Naive thymus-derived CD8-positive, alpha-beta T cell (primary cell): ENCODE data around the gene MLIP. TPM values are rescaled to one million over a fixed set of nuclear protein-coding genes. Genes with fewer than 3 reads are reported as not detected.

Source experiments
- ATAC-seq, 2 donors: fragments of 150-1000 bp; cut with Tn5 transposase in 1 of 2; sonication (Bioruptor Pico), chemical (Tn5 transposase) in 1 of 2; 1 replicate in 1 of 2; 2 replicates in 1 of 2; pipeline ENCODE4 v1.10.0; 2021; ENCODE audit warnings: mild to moderate bottlenecking in 2 of 2, moderate library complexity in 2 of 2
- POLR2A ChIA-PET: fragments of 350-600 bp; sonication (Branson Sonifier 250); formaldehyde crosslinking; loops from one replicate; lab custom pipeline; 2021; ENCODE audit warnings: antibody characterized with exemption; lab: Charles Lee
- DNase-seq, 10 donors: peaks; one replicate each; pipeline versions ENCODE4 v3.0.0 to v3.0.0-alpha.2; 2020 to 2022
- H3K27ac Mint-ChIP-seq, 10 donors: one replicate each; pipeline ENCODE4 v1.8.0; 2020 to 2022; ENCODE audit warnings: mild to moderate bottlenecking in 10 of 10, mixed read lengths in 10 of 10, moderate library complexity in 4 of 10, inconsistent platforms in 1 of 10
- H3K27me3 Mint-ChIP-seq, 5 donors: one replicate each; pipeline ENCODE4 v1.8.0; 2021 to 2022; ENCODE audit warnings: mixed read lengths in 5 of 5
- H3K36me3 Mint-ChIP-seq, 3 donors: one replicate each; pipeline ENCODE4 v1.8.0; 2020 to 2022; ENCODE audit warnings: mixed read lengths in 3 of 3, mild to moderate bottlenecking in 2 of 3, inconsistent platforms in 1 of 3
- H3K4me1 Mint-ChIP-seq, 4 donors: one replicate each; pipeline ENCODE4 v1.8.0; 2021 to 2022; ENCODE audit warnings: mixed read lengths in 4 of 4
- H3K4me3 Mint-ChIP-seq, 10 donors: one replicate each; pipeline ENCODE4 v1.8.0; 2020 to 2022; ENCODE audit warnings: mild to moderate bottlenecking in 10 of 10, mixed read lengths in 10 of 10, moderate library complexity in 6 of 10, inconsistent platforms in 1 of 10
- H3K9me3 Mint-ChIP-seq, 9 donors: one replicate each; pipeline ENCODE4 v1.8.0; 2020 to 2022; ENCODE audit warnings: mixed read lengths in 9 of 9, mild to moderate bottlenecking in 3 of 9, inconsistent platforms in 1 of 9, moderate library complexity in 1 of 9
- polyA plus RNA-seq, 3 donors: library from polyadenylated mRNA; unstranded; fragments of 300-500 nt; fragmentation: Illumina TruSeq; gene quantifications; one replicate each; pipeline ENCODE4 v1.2.3, GENCODE V29; 2021
- total RNA-seq, 8 experiments: library from RNA in 2 of 8; stranded (reverse) in 2 of 8; gene quantifications; one replicate each; pipeline ENCODE4 v1.2.3 and lab custom pipeline; 2021 to 2026

The MLIP gene
- total and polyA plus RNA-seq, 5 experiments from 2014 or later = not detected

GRCh38 chr6:54288474-54288873 is 177.2 kb downstream of the MLIP start:
- POLR2A ChIA-PET = no interaction called here
- H3K36me3 Mint-ChIP-seq = no peaks in the 10 kb centered on the region
- peaks cover 0 to 38% (median 2%) of the 10 kb centered on the region in 9 donors for H3K9me3 Mint-ChIP-seq
- no peak overlapping the region for H3K4me3 Mint-ChIP-seq
- ATAC-seq = no peak
- H3K27me3 Mint-ChIP-seq = no peaks in the 10 kb centered on the region
- H3K27ac Mint-ChIP-seq = no peak overlapping the region
- H3K4me1 Mint-ChIP-seq = no peaks in the 10 kb centered on the region
- no peak for DNase-seq

DNA sequence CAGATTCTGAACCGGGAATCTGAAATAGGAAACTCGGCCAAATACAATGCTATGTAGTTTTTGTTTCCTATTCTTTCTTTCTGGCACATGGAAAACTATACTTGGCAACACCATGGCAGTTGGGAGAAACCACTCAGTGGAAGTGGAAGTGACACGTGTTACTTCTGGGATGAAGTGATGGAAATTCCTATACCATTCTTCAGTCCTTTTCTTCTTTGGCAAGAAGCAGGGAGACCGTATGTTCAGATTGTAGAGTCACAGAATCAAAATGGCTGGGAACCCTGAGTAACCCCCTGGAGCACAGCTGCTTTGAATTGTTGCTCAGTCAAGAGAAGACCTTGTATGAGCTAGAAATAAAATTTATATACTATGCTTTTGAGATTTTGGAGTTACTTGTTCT is 178.2 kb downstream of the MLIP start:
- ATAC-seq (no peak), DNase-seq (no peak)
- no peak overlapping the region for H3K27ac Mint-ChIP-seq
- H3K36me3 Mint-ChIP-seq = no peaks in the 10 kb centered on the region
- no peaks in the 10 kb centered on the region for H3K4me1 Mint-ChIP-seq
- POLR2A ChIA-PET = no interaction called here
- H3K4me3 Mint-ChIP-seq = no peak overlapping the region
- H3K9me3 Mint-ChIP-seq = peaks cover 0 to 29% (median 0%) of the 10 kb centered on the region in 9 donors
- no peaks in the 10 kb centered on the region for H3K27me3 Mint-ChIP-seq

DNA sequence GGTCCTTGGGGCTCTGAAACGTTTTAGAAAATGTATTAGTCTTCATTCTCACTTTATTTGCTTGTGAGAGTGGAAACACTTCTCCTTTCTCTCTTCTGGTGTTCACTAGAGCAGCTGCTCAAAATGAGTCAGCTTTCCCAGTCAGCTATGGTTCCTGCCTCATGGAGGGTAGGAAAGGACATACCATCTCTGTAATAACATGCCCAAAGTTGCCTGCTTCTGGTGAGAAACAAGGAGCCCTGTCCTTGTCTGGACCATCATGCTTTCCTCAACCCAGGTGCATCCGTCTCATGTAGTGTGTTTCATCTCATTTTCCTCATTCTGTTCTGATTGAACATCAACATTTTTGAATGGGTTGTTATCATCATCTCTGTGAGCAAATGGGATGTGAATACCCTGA is 179.9 kb downstream of the MLIP start:
- ATAC-seq (no peak), DNase-seq (no peak)
- no peaks in the 10 kb centered on the region for H3K36me3 Mint-ChIP-seq
- H3K27me3 Mint-ChIP-seq = no peaks in the 10 kb centered on the region
- no peak overlapping the region for H3K27ac Mint-ChIP-seq
- POLR2A ChIA-PET = no interaction called here
- H3K4me1 Mint-ChIP-seq = no peaks in the 10 kb centered on the region
- peaks cover 0 to 35% (median 3%) of the 10 kb centered on the region in 9 donors for H3K9me3 Mint-ChIP-seq
- H3K4me3 Mint-ChIP-seq = no peak overlapping the region

GRCh38 chr6:54291738-54292137 is 180.5 kb downstream of the MLIP start:
- no peaks in the 10 kb centered on the region for H3K36me3 Mint-ChIP-seq
- H3K4me1 Mint-ChIP-seq = no peaks in the 10 kb centered on the region
- H3K27me3 Mint-ChIP-seq = no peaks in the 10 kb centered on the region
- POLR2A ChIA-PET = no interaction called here
- peaks cover 0 to 39% (median 4%) of the 10 kb centered on the region in 9 donors for H3K9me3 Mint-ChIP-seq
- ATAC-seq (no peak), DNase-seq (no peak)
- no peak overlapping the region for H3K27ac Mint-ChIP-seq
- H3K4me3 Mint-ChIP-seq = no peak overlapping the region

GRCh38 chr6:54294965-54295532 is 183.8 kb downstream of the MLIP start:
- no peaks in the 10 kb centered on the region for H3K4me1 Mint-ChIP-seq
- no peak for ATAC-seq
- peaks cover 0 to 18% (median 3%) of the 10 kb centered on the region in 9 donors for H3K9me3 Mint-ChIP-seq
- no peak overlapping the region for H3K27ac Mint-ChIP-seq
- no peaks in the 10 kb centered on the region for H3K36me3 Mint-ChIP-seq
- H3K4me3 Mint-ChIP-seq = no peak overlapping the region
- no peak for DNase-seq
- no peaks in the 10 kb centered on the region for H3K27me3 Mint-ChIP-seq
- POLR2A ChIA-PET = no interaction called here

DNA sequence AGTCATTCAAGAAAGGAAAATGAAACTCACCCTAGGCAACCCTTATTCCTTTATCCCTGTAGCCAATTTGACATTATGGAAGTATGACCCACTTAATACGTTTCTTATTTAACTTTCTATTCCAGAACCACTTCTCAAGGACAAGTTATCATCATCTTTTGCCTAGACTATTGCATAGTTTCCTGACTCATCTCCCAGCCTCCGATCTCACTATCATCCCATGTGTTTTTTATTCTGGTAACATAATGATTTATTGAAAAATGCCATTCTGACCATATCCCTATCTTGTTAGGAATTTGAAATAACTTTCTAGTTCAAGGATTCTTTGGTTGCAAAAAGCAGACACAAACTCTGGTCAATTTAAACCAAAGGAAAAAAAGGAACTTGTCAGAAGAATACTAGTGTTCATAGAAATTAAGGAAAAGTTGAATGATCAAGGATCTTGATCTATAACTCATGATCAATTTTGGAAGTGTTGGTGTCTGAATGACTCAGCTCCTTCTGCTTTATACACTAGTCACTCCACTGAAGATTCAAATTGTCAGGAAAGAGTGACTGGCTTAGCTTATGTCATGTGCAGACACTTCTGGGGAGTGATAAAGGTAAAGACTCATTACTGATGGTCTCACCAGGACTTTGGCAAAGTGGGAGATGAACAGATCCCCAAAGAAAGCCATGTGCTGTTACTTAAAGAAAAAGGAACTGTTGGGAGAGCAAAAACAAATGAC is 188.5 kb downstream of the MLIP start:
- ATAC-seq = no peak
- no peak for DNase-seq
- POLR2A ChIA-PET = no interaction called here
- Mint-ChIP-seq H3K4me1 (no peaks in the 10 kb centered on the region), H3K27me3 (no peaks in the 10 kb centered on the region), H3K27ac (no peak overlapping the region), H3K9me3 (peaks cover 0 to 18% (median 3%) of the 10 kb centered on the region in 9 donors), H3K36me3 (no peaks in the 10 kb centered on the region), H3K4me3 (no peak overlapping the region)

DNA sequence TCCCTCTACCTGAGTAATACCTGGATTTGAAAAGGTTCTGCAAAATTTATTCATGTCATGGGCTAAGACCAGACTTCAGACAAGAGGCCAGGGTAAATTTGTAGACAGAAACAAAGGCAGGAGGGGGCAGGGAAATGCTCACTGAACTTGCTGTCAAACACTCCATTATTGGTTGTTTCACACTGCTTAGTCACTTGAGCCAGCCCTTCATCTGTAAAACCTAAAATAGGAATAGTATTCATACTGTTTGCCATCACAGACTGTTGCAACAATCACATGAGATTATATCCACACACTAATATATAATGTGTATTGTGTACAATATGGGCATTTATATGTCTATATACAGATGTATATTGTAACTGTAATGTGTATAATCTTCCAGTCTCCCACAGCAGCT is 190.5 kb downstream of the MLIP start:
- POLR2A ChIA-PET = no interaction called here
- DNase-seq (no peak), ATAC-seq (no peak)
- Mint-ChIP-seq H3K4me1 (no peaks in the 10 kb centered on the region), H3K9me3 (peaks cover 0 to 4% (median 0%) of the 10 kb centered on the region in 9 donors), H3K27ac (no peak overlapping the region), H3K36me3 (no peaks in the 10 kb centered on the region), H3K27me3 (no peaks in the 10 kb centered on the region), H3K4me3 (no peak overlapping the region)

DNA sequence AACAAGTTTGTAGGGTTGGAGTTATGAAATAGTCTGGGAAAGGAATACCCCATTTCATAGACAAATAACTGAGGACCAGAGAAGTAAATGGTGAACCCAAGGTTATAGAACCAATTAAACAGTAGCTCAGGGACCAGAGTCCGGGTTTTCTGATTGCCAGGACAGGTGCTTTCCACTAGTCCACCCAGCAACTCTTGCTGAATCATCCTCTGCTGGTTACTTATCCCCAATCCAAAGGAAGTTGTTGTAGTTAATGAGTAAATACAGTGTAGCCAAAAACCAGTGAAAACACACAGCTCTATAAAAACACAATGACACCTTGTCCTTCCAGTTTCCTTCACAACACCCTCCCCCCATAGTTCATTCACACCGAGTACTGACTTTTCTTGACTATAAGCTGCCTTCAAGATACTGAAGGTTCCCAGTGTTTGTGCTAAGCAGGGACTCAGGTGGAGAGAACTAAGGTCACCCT is 196.2 kb downstream of the MLIP start:
- ATAC-seq = no peak
- Mint-ChIP-seq H3K36me3 (no peaks in the 10 kb centered on the region), H3K4me1 (no peaks in the 10 kb centered on the region), H3K27ac (no peak overlapping the region), H3K9me3 (peaks cover 0 to 18% (median 6%) of the 10 kb centered on the region in 9 donors), H3K27me3 (no peaks in the 10 kb centered on the region), H3K4me3 (no peak overlapping the region)
- POLR2A ChIA-PET = no interaction called here
- DNase-seq = no peak

GRCh38 chr6:54308289-54308985 is 197.2 kb downstream of the MLIP start, which contains the start of gene TINAG:
Gene TINAG, plus strand, starts transcription at chr6:54308441. Its CDS starts 110 bp downstream, at chr6:54308551.
- Mint-ChIP-seq H3K4me1 (no peaks in the 10 kb centered on the region), H3K27me3 (no peaks in the 10 kb centered on the region), H3K4me3 (no peak within 1 kb of the TSS), H3K27ac (no peak within 1 kb of the TSS), H3K9me3 (peaks cover 0 to 18% (median 6%) of the 10 kb centered on the region in 9 donors), H3K36me3 (no peaks in the 10 kb centered on the region)
- POLR2A ChIA-PET = no interaction called here
- DNase-seq (no peak), ATAC-seq (no peak)

- POLR2A ChIA-PET = no interaction called here
- DNase-seq (no peak), ATAC-seq (no peak)
- no peak overlapping the region for H3K27ac Mint-ChIP-seq
- no peaks in the 10 kb centered on the region for H3K36me3 Mint-ChIP-seq
- no peaks in the 10 kb centered on the region for H3K4me1 Mint-ChIP-seq
- H3K27me3 Mint-ChIP-seq = no peaks in the 10 kb centered on the region
- H3K4me3 Mint-ChIP-seq = no peak overlapping the region
- H3K9me3 Mint-ChIP-seq = peaks cover 0 to 18% (median 6%) of the 10 kb centered on the region in 9 donors
Observed at GRCh38 chr6:54308986-54309315, 197.7 kb downstream of the MLIP start.

DNA sequence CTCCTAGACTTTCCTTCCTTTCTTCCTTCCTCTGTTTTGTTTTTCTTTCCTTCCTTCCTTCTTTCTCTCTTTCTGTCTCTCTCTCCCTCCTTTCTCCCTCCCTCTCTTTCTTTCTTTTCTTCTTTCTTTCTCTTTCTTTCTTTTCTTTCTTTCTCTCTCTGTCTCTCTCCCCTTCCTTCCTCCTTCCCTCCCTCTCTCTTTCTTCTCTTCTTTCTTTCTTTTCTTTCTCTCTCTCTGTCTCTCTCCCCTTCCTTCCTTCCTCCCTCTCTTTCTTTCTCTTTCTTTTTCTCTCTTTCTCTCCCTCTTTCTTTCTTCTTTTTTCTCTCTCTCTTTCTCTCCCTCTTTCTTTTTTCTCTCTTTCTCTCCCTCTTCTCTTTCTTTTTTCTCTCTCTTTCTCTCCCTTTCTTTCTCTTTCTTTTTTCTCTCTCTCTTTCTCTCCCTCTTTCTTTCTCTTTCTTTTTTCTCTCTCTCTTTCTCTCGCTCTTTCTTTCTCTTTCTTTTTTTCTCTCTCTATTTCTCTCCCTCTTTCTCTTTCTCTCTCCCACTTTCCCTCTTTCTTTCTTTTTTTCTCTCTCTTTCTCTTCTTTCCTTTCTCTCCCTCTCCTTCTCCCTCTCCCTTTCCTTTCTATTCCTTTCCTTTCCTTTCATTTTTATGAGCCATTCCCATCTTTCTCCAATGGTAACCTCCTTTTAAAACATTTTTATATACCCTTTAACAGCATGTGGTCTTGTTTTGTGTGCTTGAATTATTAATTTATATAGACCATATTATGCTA is 199.3 kb downstream of the MLIP start:
- H3K27me3 Mint-ChIP-seq = no peaks in the 10 kb centered on the region
- no peak for DNase-seq
- H3K9me3 Mint-ChIP-seq = peaks cover 0 to 18% (median 6%) of the 10 kb centered on the region in 9 donors
- H3K36me3 Mint-ChIP-seq = no peaks in the 10 kb centered on the region
- H3K27ac Mint-ChIP-seq = no peak overlapping the region
- no peak overlapping the region for H3K4me3 Mint-ChIP-seq
- no peak for ATAC-seq
- POLR2A ChIA-PET = interaction anchor here (0.6 kb wide), 1 partner anchor 234 kb away, joined by 5 read pairs; no protein-coding TSS in a partner anchor
- no peaks in the 10 kb centered on the region for H3K4me1 Mint-ChIP-seq

- DNase-seq = no peak
Observed at GRCh38 chr6:54315656-54316055, 204.4 kb downstream of the MLIP start.

More at GRCh38 chr6:54315656-54316055, 204.4 kb downstream of the MLIP start:
- no peak overlapping the region for H3K27ac Mint-ChIP-seq
- no peaks in the 10 kb centered on the region for H3K36me3 Mint-ChIP-seq
- H3K4me3 Mint-ChIP-seq = no peak overlapping the region
- no peaks in the 10 kb centered on the region for H3K27me3 Mint-ChIP-seq
- POLR2A ChIA-PET = no interaction called here
- ATAC-seq = no peak
- H3K4me1 Mint-ChIP-seq = no peaks in the 10 kb centered on the region
- H3K9me3 Mint-ChIP-seq = peaks cover 0 to 10% (median 3%) of the 10 kb centered on the region in 9 donors
